B cell (primary cell): ENCODE data around the gene CLOCK. TPM values are rescaled to one million over a fixed set of nuclear protein-coding genes. Genes with fewer than 3 reads are reported as not detected.

ENCODE experiments used
- ATAC-seq: fragments of 200-7000 bp; cut with Tn5 transposase; one replicate; pipeline ENCODE4 v1.10.0; 2021; ENCODE audit warnings: low read depth, mild to moderate bottlenecking, moderate number of reproducible peaks, moderate library complexity
- CTCF ChIA-PET: fragments of 350-600 bp; sonication (Branson Sonifier 250); formaldehyde crosslinking; loops from one replicate; lab custom pipeline; 2021; ENCODE audit warnings: antibody characterized with exemption, inconsistent platforms; lab: Charles Lee
- POLR2A ChIA-PET: fragments of 350-600 bp; sonication (Branson Sonifier 250); formaldehyde crosslinking; loops from one replicate; lab custom pipeline; 2021; ENCODE audit warnings: antibody characterized with exemption; lab: Charles Lee
- DNase-seq: peaks from one replicate; pipeline ENCODE4 v3.0.0; 2013
- H2AFZ ChIP-seq: 2 replicates; pipeline ENCODE4 v1.6.1; 2012; ENCODE audit warnings: mild to moderate bottlenecking, low read depth, low read length; ENCODE audit not compliant: insufficient read depth, poor library complexity, severe bottlenecking
- H3K27ac ChIP-seq, 2 donors: 1 replicate in 1 of 2; 2 replicates in 1 of 2; pipeline ENCODE4 v1.5.1; 2012 to 2013; ENCODE audit warnings: low read length in 2 of 2, mild to moderate bottlenecking in 2 of 2, moderate library complexity in 1 of 2
- H3K27me3 ChIP-seq, 4 experiments: fragments of 200-600 bp in 1 of 4; sonication (generic) in 1 of 4; replicated peaks in 1 of 4; 1 replicate in 2 of 4; 2 replicates in 2 of 4; pipeline versions ENCODE4 v1.6.1 to v1.7.0; 2013 to 2016; ENCODE audit warnings: low read length in 3 of 4, mild to moderate bottlenecking in 2 of 4, mixed read lengths in 1 of 4, moderate library complexity in 1 of 4; ENCODE audit not compliant: insufficient read depth in 4 of 4, control insufficient read depth in 3 of 4; ENCODE audit errors: control extremely low read depth in 1 of 4
- H3K36me3 ChIP-seq, 2 experiments: replicated peaks in 1 of 2; 1 replicate in 1 of 2; 2 replicates in 1 of 2; pipeline versions ENCODE4 v1.6.1 to v1.7.1; 2013; ENCODE audit warnings: low read length in 1 of 2; ENCODE audit not compliant: insufficient read depth in 2 of 2, control insufficient read depth in 1 of 2; ENCODE audit errors: control extremely low read depth in 1 of 2, extremely low read depth in 1 of 2
- H3K4me1 ChIP-seq, 2 donors: fragments of 200-600 bp in 1 of 2; sonication (generic) in 1 of 2; 1 replicate in 1 of 2; 2 replicates in 1 of 2; pipeline versions ENCODE4 v1.5.1 to v1.6.1; 2013 to 2017; ENCODE audit warnings: low read length in 2 of 2; ENCODE audit not compliant: control insufficient read depth in 2 of 2, insufficient read depth in 2 of 2
- H3K4me2 ChIP-seq: replicated peaks from 2 replicates; pipeline ENCODE3; 2012; ENCODE audit warnings: mild to moderate bottlenecking, low read depth, low read length; ENCODE audit not compliant: poor library complexity, severe bottlenecking
- H3K4me3 ChIP-seq, 5 experiments: fragments of 200-600 bp in 1 of 5; sonication (generic) in 1 of 5; 1 replicate in 3 of 5; 2 replicates in 2 of 5; pipeline versions ENCODE4 v1.5.1 to v1.7.0; 2011 to 2016; ENCODE audit warnings: low read length in 4 of 5, mild to moderate bottlenecking in 4 of 5, low read depth in 2 of 5, control low read depth in 1 of 5, moderate library complexity in 1 of 5; ENCODE audit not compliant: insufficient read depth in 1 of 5; ENCODE audit errors: control extremely low read depth in 1 of 5, extremely low read depth in 1 of 5
- H3K79me2 ChIP-seq: fragments of 200-600 bp; sonication (generic); one replicate; pipeline ENCODE4 v1.6.0; 2016; ENCODE audit warnings: low read length; ENCODE audit not compliant: control insufficient read depth, insufficient read depth
- H3K9ac ChIP-seq: fragments of 200-600 bp; sonication (generic); 2 replicates; pipeline ENCODE4 v1.6.1; 2017; ENCODE audit warnings: mild to moderate bottlenecking, low read length, moderate library complexity
- H3K9me3 ChIP-seq, 3 donors: one replicate each; pipeline versions ENCODE4 v1.6.1 to v1.7.1; 2013; ENCODE audit warnings: low read length in 2 of 3; ENCODE audit not compliant: control insufficient read depth in 2 of 3, insufficient read depth in 1 of 3; ENCODE audit errors: control extremely low read depth in 1 of 3
- H4K20me1 ChIP-seq: 2 replicates; pipeline ENCODE4 v1.6.0; 2012; ENCODE audit warnings: mild to moderate bottlenecking, low read length; ENCODE audit not compliant: insufficient read depth, control insufficient read depth, poor library complexity, severe bottlenecking
- H3K27ac Mint-ChIP-seq: one replicate; pipeline ENCODE4 v1.8.0; 2021; ENCODE audit warnings: mixed read lengths
- H3K27me3 Mint-ChIP-seq: one replicate; pipeline ENCODE4 v1.8.0; 2021; ENCODE audit warnings: mixed read lengths
- H3K4me1 Mint-ChIP-seq: one replicate; pipeline ENCODE4 v1.8.0; 2021; ENCODE audit warnings: mixed read lengths
- H3K4me3 Mint-ChIP-seq: one replicate; pipeline ENCODE4 v1.8.0; 2021; ENCODE audit warnings: mixed read lengths
- H3K9me3 Mint-ChIP-seq: one replicate; pipeline ENCODE4 v1.8.0; 2022; ENCODE audit warnings: mixed read lengths; ENCODE audit not compliant: insufficient read depth
- CTCF ChIP-seq: fragments of 200-600 bp; IDR thresholded peaks from one replicate; pipeline ENCODE4 v1.8.0; 2022; ENCODE audit warnings: antibody characterized with exemption, mild to moderate bottlenecking
- EZH2 ChIP-seq: IDR thresholded peaks from 2 replicates; pipeline ENCODE4 v1.6.1; 2012; ENCODE audit warnings: borderline replicate concordance, low read depth, mild to moderate bottlenecking, moderate library complexity, low read length; ENCODE audit not compliant: insufficient read depth, poor library complexity, severe bottlenecking
- WGBS: methylation state at CpG from one replicate; pipeline ENCODE4 v1.1.5; 2013; ENCODE audit warnings: missing lambda C conversion rate; ENCODE audit not compliant: insufficient coverage; 5-methylcytosine and 5-hydroxymethylcytosine counted together
- intact Hi-C: fragments of 100-400 bp; cut with micrococcal nuclease; formaldehyde crosslinking; loops from one replicate; pipeline ENCODE4 v1.10.0; 2022
- polyA plus RNA-seq: library from polyadenylated mRNA; depleted of rRNA; stranded (reverse); fragments of >200 nt; gene quantifications from 2 replicates; pipeline ENCODE4 v1.2.3, GENCODE V29; 2012
- total RNA-seq, 2 donors: library from RNA; stranded (reverse); fragments of 120-200 nt in 1 of 2; gene quantifications; 1 replicate in 1 of 2; 2 replicates in 1 of 2; pipeline versions ENCODE4 v1.2.3 to v1.2.4, GENCODE V29; 2013 to 2022

Gene CLOCK
- total and polyA plus RNA-seq, 2 donors (not counting 1 experiment from before 2014, with no cell fraction given) = 2.8 to 14.2 TPM

- Histone ChIP-seq H3K36me3 (no peaks in the 10 kb centered on the region), H2AFZ (no peak overlapping the region), H3K79me2 (peaks cover 65% of the 10 kb centered on the region), H3K27ac (no peak overlapping the region), H3K4me1 (no peaks in the 10 kb centered on the region), H4K20me1 (peaks cover 4% of the 10 kb centered on the region), H3K4me3 (no peak overlapping the region), H3K4me2 (no peak overlapping the region), H3K9me3 (peaks cover 2 to 8% (median 4%) of the 10 kb centered on the region in 3 donors), H3K27me3 (no peaks in the 10 kb centered on the region), H3K9ac (no peak overlapping the region)
- Mint-ChIP-seq H3K27ac (no peak overlapping the region), H3K4me3 (no peak overlapping the region), H3K9me3 (no peaks in the 10 kb centered on the region), H3K27me3 (no peaks in the 10 kb centered on the region), H3K4me1 (peaks cover 5% of the 10 kb centered on the region)
- WGBS = no CpG with 5 or more reads among the region's 4 CpGs
- DNase-seq = no peak
- ChIA-PET POLR2A (no interaction called here), CTCF (no interaction called here)
- TF ChIP-seq CTCF (no peak), EZH2 (no peak)
- no peak for ATAC-seq
- intact Hi-C loops = no loop called here
Measured at GRCh38 chr4:55530691-55531090, 16.0 kb downstream of the CLOCK start.

- POLR2A ChIA-PET = no interaction called here
- ATAC-seq (no peak), DNase-seq (no peak)
- Histone ChIP-seq H3K4me3 (no peak overlapping the region), H3K79me2 (peaks cover 61% of the 10 kb centered on the region), H3K4me1 (no peaks in the 10 kb centered on the region), H3K4me2 (no peak overlapping the region), H3K36me3 (no peaks in the 10 kb centered on the region), H3K9me3 (peaks cover 2 to 8% (median 4%) of the 10 kb centered on the region in 3 donors), H2AFZ (no peak overlapping the region), H3K9ac (no peak overlapping the region), H3K27ac (no peak overlapping the region), H4K20me1 (peaks cover 4% of the 10 kb centered on the region), H3K27me3 (no peaks in the 10 kb centered on the region)
- Mint-ChIP-seq H3K9me3 (no peaks in the 10 kb centered on the region), H3K27ac (no peak overlapping the region), H3K4me3 (no peak overlapping the region), H3K4me1 (peaks cover 5% of the 10 kb centered on the region), H3K27me3 (no peaks in the 10 kb centered on the region)
- no CpG with 5 or more reads among the region's 4 CpGs for WGBS
- no peak for TF ChIP-seq EZH2
- TF ChIP-seq CTCF = no peak
- CTCF ChIA-PET = no interaction called here
- intact Hi-C loops = no loop called here
Measured at GRCh38 chr4:55530167-55530566, 16.5 kb downstream of the CLOCK start.
